Trophoblast cell (in vitro differentiated cells and primary cell): ENCODE data around the gene C1orf198.

Source experiments
- DNase-seq, 2 donors: peaks; one replicate each; pipeline ENCODE4 v3.0.0-alpha.2; 2016
- H2AFZ ChIP-seq: 2 replicates; pipeline ENCODE4 v1.6.1; 2013; ENCODE audit warnings: low read length, moderate library complexity, mild to moderate bottlenecking; ENCODE audit not compliant: insufficient read depth, poor library complexity
- H2AK5ac ChIP-seq: 2 replicates; pipeline ENCODE4 v1.6.1; 2013; ENCODE audit warnings: mild to moderate bottlenecking, low read length
- H2BK120ac ChIP-seq: 2 replicates; pipeline ENCODE4 v1.6.1; 2013; ENCODE audit warnings: low read length, mild to moderate bottlenecking, moderate library complexity; ENCODE audit not compliant: insufficient read depth, poor library complexity
- H2BK12ac ChIP-seq: 2 replicates; pipeline ENCODE4 v1.6.1; 2013; ENCODE audit warnings: mild to moderate bottlenecking, low read length, moderate library complexity
- H2BK5ac ChIP-seq: 2 replicates; pipeline ENCODE4 v1.6.1; 2013; ENCODE audit warnings: low read length, low read depth, moderate library complexity, mild to moderate bottlenecking; ENCODE audit not compliant: poor library complexity
- H3K14ac ChIP-seq: 2 replicates; pipeline ENCODE4 v1.6.1; 2013; ENCODE audit warnings: mild to moderate bottlenecking, low read length
- H3K18ac ChIP-seq: 2 replicates; pipeline ENCODE4 v1.6.1; 2013; ENCODE audit warnings: mild to moderate bottlenecking, low read length
- H3K23ac ChIP-seq: 2 replicates; pipeline ENCODE4 v1.6.1; 2013; ENCODE audit warnings: low read length
- H3K27ac ChIP-seq: 2 replicates; pipeline ENCODE4 v1.5.1; 2013; ENCODE audit warnings: low read depth, mild to moderate bottlenecking, inconsistent platforms, low read length, moderate library complexity
- H3K27me3 ChIP-seq: 2 replicates; pipeline ENCODE4 v1.6.1; 2013; ENCODE audit warnings: inconsistent platforms, mild to moderate bottlenecking, low read length, moderate library complexity; ENCODE audit not compliant: insufficient read depth
- H3K36me3 ChIP-seq, 2 experiments: 1 replicate in 1 of 2; 2 replicates in 1 of 2; pipeline ENCODE4 v1.6.1; 2013; ENCODE audit warnings: low read length in 2 of 2, mild to moderate bottlenecking in 2 of 2, moderate library complexity in 1 of 2; ENCODE audit not compliant: insufficient read depth in 2 of 2, control insufficient read depth in 1 of 2
- H3K4ac ChIP-seq: 2 replicates; pipeline ENCODE4 v1.6.1; 2013; ENCODE audit warnings: low read depth, mild to moderate bottlenecking, low read length, moderate library complexity
- H3K4me1 ChIP-seq, 2 experiments: 1 replicate in 1 of 2; 2 replicates in 1 of 2; pipeline ENCODE4 v1.6.1; 2013; ENCODE audit warnings: low read length in 2 of 2, mild to moderate bottlenecking in 2 of 2, moderate library complexity in 1 of 2; ENCODE audit not compliant: insufficient read depth in 2 of 2, control insufficient read depth in 1 of 2
- H3K4me2 ChIP-seq: 2 replicates; pipeline ENCODE4 v1.6.1; 2013; ENCODE audit warnings: inconsistent platforms, mild to moderate bottlenecking, low read length, moderate library complexity
- H3K4me3 ChIP-seq: 2 replicates; pipeline ENCODE4 v1.5.1; 2013; ENCODE audit warnings: mild to moderate bottlenecking, low read depth, low read length, inconsistent platforms
- H3K79me1 ChIP-seq: one replicate; pipeline ENCODE4 v1.6.1; 2013; ENCODE audit warnings: low read length
- H3K79me2 ChIP-seq: 2 replicates; pipeline ENCODE4 v1.6.1; 2013; ENCODE audit warnings: low read length, mild to moderate bottlenecking; ENCODE audit not compliant: control insufficient read depth, insufficient read depth, poor library complexity
- H3K9ac ChIP-seq: 2 replicates; pipeline ENCODE4 v1.6.1; 2013; ENCODE audit warnings: mild to moderate bottlenecking, low read length
- H3K9me3 ChIP-seq: 2 replicates; pipeline ENCODE4 v1.6.1; 2013; ENCODE audit warnings: low read depth, mild to moderate bottlenecking, control low read depth, inconsistent platforms, low read length; ENCODE audit not compliant: insufficient read depth
- H4K12ac ChIP-seq: 2 replicates; pipeline ENCODE4 v1.6.1; 2013; ENCODE audit warnings: low read depth, mild to moderate bottlenecking, low read length, moderate library complexity
- H4K8ac ChIP-seq: 2 replicates; pipeline ENCODE4 v1.6.1; 2013; ENCODE audit warnings: low read depth, mild to moderate bottlenecking, low read length, moderate library complexity
- H4K91ac ChIP-seq: one replicate; pipeline ENCODE4 v1.6.1; 2013; ENCODE audit warnings: low read depth, mild to moderate bottlenecking, low read length, moderate library complexity
- WGBS: extraction: QIAGEN DNeasy Blood & Tissue Kit; methylation state at CpG from one replicate; pipeline ENCODE4 v1.1.7; 2013; ENCODE audit warnings: missing lambda C conversion rate; ENCODE audit not compliant: insufficient read length, insufficient coverage; ENCODE audit errors: extremely low coverage; 5-methylcytosine and 5-hydroxymethylcytosine counted together

C1orf198 gene

GRCh38 chr1:230797376-230797920 is 70.9 kb downstream of the C1orf198 start:
- H3K27ac ChIP-seq, result no peak overlapping the region
- H2BK5ac ChIP-seq, result no peak overlapping the region
- H3K9ac ChIP-seq, result no peak overlapping the region
- H3K4me1 ChIP-seq, result no peaks in the 10 kb centered on the region
- H3K4me2 ChIP-seq, result no peak overlapping the region
- H2BK12ac ChIP-seq, result no peak overlapping the region
- H3K79me2 ChIP-seq, result no peaks in the 10 kb centered on the region
- no peak overlapping the region for H4K8ac ChIP-seq
- H3K36me3 ChIP-seq, result no peaks in the 10 kb centered on the region
- H2AK5ac ChIP-seq, result no peak overlapping the region
- no peak overlapping the region for H2AFZ ChIP-seq
- H3K23ac ChIP-seq, result no peak overlapping the region
- no peak overlapping the region for H3K4me3 ChIP-seq
- H3K4ac ChIP-seq, result no peak overlapping the region
- no peak overlapping the region for H4K91ac ChIP-seq
- H3K27me3 ChIP-seq, result no peaks in the 10 kb centered on the region
- no peak for DNase-seq
- H3K9me3 ChIP-seq, result no peaks in the 10 kb centered on the region
- H3K79me1 ChIP-seq, result no peaks in the 10 kb centered on the region
- H4K12ac ChIP-seq, result no peak overlapping the region
- no peak overlapping the region for H3K18ac ChIP-seq
- H3K14ac ChIP-seq, result no peak overlapping the region
- no CpG with 5 or more reads among the region's 13 CpGs for WGBS
- H2BK120ac ChIP-seq, result no peak overlapping the region

- Histone ChIP-seq H3K9me3 (no peaks in the 10 kb centered on the region), H3K27ac (no peak overlapping the region), H3K4ac (no peak overlapping the region), H2BK120ac (no peak overlapping the region), H4K91ac (no peak overlapping the region), H3K79me1 (no peaks in the 10 kb centered on the region), H3K18ac (no peak overlapping the region), H4K12ac (no peak overlapping the region), H3K36me3 (no peaks in the 10 kb centered on the region), H3K4me3 (no peak overlapping the region), H2AK5ac (no peak overlapping the region), H2AFZ (no peak overlapping the region), H3K79me2 (no peaks in the 10 kb centered on the region), H3K23ac (no peak overlapping the region), H3K9ac (no peak overlapping the region), H3K14ac (no peak overlapping the region), H3K4me1 (no peaks in the 10 kb centered on the region), H3K4me2 (no peak overlapping the region), H2BK12ac (no peak overlapping the region), H3K27me3 (no peaks in the 10 kb centered on the region), H4K8ac (no peak overlapping the region), H2BK5ac (no peak overlapping the region)
- WGBS, result no CpG with 5 or more reads among the region's 2 CpGs
- no peak for DNase-seq
These were observed 71.7 kb downstream of the C1orf198 start for GRCh38 chr1:230796626-230797025.

GRCh38 chr1:230794871-230795605 is 73.3 kb downstream of the C1orf198 start:
- H3K4me3 ChIP-seq, result no peak overlapping the region
- H3K9me3 ChIP-seq, result no peaks in the 10 kb centered on the region
- H3K27ac ChIP-seq, result no peak overlapping the region
- H3K79me2 ChIP-seq, result no peaks in the 10 kb centered on the region
- WGBS, result no CpG with 5 or more reads among the region's 19 CpGs
- no peak overlapping the region for H2AK5ac ChIP-seq
- H3K18ac ChIP-seq, result no peak overlapping the region
- H3K4ac ChIP-seq, result no peak overlapping the region
- no peak overlapping the region for H2AFZ ChIP-seq
- no peak overlapping the region for H4K8ac ChIP-seq
- H2BK5ac ChIP-seq, result no peak overlapping the region
- DNase-seq, result no peak
- no peaks in the 10 kb centered on the region for H3K36me3 ChIP-seq
- no peaks in the 10 kb centered on the region for H3K79me1 ChIP-seq
- no peak overlapping the region for H2BK120ac ChIP-seq
- no peaks in the 10 kb centered on the region for H3K27me3 ChIP-seq
- no peak overlapping the region for H3K14ac ChIP-seq
- H4K91ac ChIP-seq, result no peak overlapping the region
- H4K12ac ChIP-seq, result no peak overlapping the region
- no peak overlapping the region for H2BK12ac ChIP-seq
- H3K23ac ChIP-seq, result no peak overlapping the region
- no peaks in the 10 kb centered on the region for H3K4me1 ChIP-seq
- H3K9ac ChIP-seq, result no peak overlapping the region
- H3K4me2 ChIP-seq, result no peak overlapping the region

- Histone ChIP-seq H3K18ac (no peak overlapping the region), H2BK120ac (no peak overlapping the region), H3K9ac (no peak overlapping the region), H3K79me1 (no peaks in the 10 kb centered on the region), H3K4me2 (no peak overlapping the region), H3K27ac (no peak overlapping the region), H2AFZ (no peak overlapping the region), H2BK12ac (no peak overlapping the region), H3K4me1 (no peaks in the 10 kb centered on the region), H3K23ac (no peak overlapping the region), H3K36me3 (no peaks in the 10 kb centered on the region), H3K14ac (no peak overlapping the region), H2BK5ac (no peak overlapping the region), H3K79me2 (no peaks in the 10 kb centered on the region), H3K27me3 (no peaks in the 10 kb centered on the region), H3K4ac (no peak overlapping the region), H4K91ac (no peak overlapping the region), H4K8ac (no peak overlapping the region), H3K4me3 (no peak overlapping the region), H4K12ac (no peak overlapping the region), H2AK5ac (no peak overlapping the region), H3K9me3 (no peaks in the 10 kb centered on the region)
- no peak for DNase-seq
- WGBS, result no CpG with 5 or more reads among the region's 5 CpGs
These were observed 73.9 kb downstream of the C1orf198 start for GRCh38 chr1:230794431-230794830.
